Endothelial cell of umbilical vein (primary cell): ENCODE measurements around the gene UTS2R. TPM values are rescaled to one million over a fixed set of nuclear protein-coding genes. Genes with fewer than 3 reads are reported as not detected.

Experiments used
- BruUV-seq: library from RNA; stranded (reverse); fragments of 400-500 nt; replicated peaks from 2 replicates; lab custom pipeline; 2021; lab: Mats Ljungman, UMichigan
- CTCF ChIA-PET: fragments of 300-600, 350-600 bp; sonication (Branson Sonifier 250); formaldehyde crosslinking; loops from one replicate; lab custom pipeline; 2021; ENCODE audit warnings: antibody characterized with exemption, inconsistent platforms; lab: Charles Lee
- POLR2A ChIA-PET: fragments of 300-600, 350-600 bp; sonication (Branson Sonifier 250); formaldehyde crosslinking; loops from one replicate; lab custom pipeline; 2021; ENCODE audit warnings: antibody characterized with exemption, inconsistent platforms; lab: Charles Lee
- DNase-seq: peaks from one replicate; pipeline ENCODE4 v3.0.0-alpha.2; 2011; ENCODE audit warnings: low read depth, low spot score
- FAIRE-seq: peaks from 2 replicates; lab custom pipeline; 2011; peaks lifted over from hg19 to GRCh38; lab: Jason Lieb, UNC
- H2AFZ ChIP-seq: 2 replicates; pipeline ENCODE4 v1.6.0; 2012; ENCODE audit warnings: low read depth, low read length, control low read depth, inconsistent platforms
- H3K27ac ChIP-seq: 2 replicates; pipeline ENCODE4 v1.5.1; 2011; ENCODE audit warnings: low read depth, mild to moderate bottlenecking, control low read depth, low read length, moderate library complexity; ENCODE audit not compliant: insufficient read depth
- H3K27me3 ChIP-seq, 2 experiments: 2 replicates each; pipeline versions ENCODE4 v1.6.0 to v1.6.1; 2011; ENCODE audit warnings: low read length in 2 of 2, mixed read lengths in 1 of 2; ENCODE audit not compliant: control insufficient read depth in 2 of 2, insufficient read depth in 2 of 2
- H3K36me3 ChIP-seq, 2 experiments: 2 replicates in 1 of 2; 3 replicates in 1 of 2; pipeline ENCODE4 v1.5.1; 2011; ENCODE audit warnings: low read length in 2 of 2, mild to moderate bottlenecking in 1 of 2, moderate library complexity in 1 of 2; ENCODE audit not compliant: control insufficient read depth in 2 of 2, insufficient read depth in 2 of 2; ENCODE audit errors: extremely low read depth in 1 of 2
- H3K4me1 ChIP-seq: 3 replicates; pipeline ENCODE4 v1.5.1; 2011; ENCODE audit warnings: mild to moderate bottlenecking, low read length; ENCODE audit not compliant: control insufficient read depth, insufficient read depth; ENCODE audit errors: extremely low read depth
- H3K4me2 ChIP-seq: 2 replicates; pipeline ENCODE4 v1.6.1; 2011; ENCODE audit warnings: low read length, control low read depth, mixed read lengths; ENCODE audit not compliant: insufficient read depth
- H3K4me3 ChIP-seq, 3 experiments: fragments of 200-600 bp in 1 of 3; sonication (generic), shearing (Covaris generic) in 1 of 3; replicated peaks in 1 of 3; 2 replicates each; pipeline ENCODE4 v1.5.1; 2011 to 2016; ENCODE audit warnings: control low read depth in 3 of 3, low read length in 3 of 3, mild to moderate bottlenecking in 2 of 3, inconsistent platforms in 1 of 3, low read depth in 1 of 3, moderate library complexity in 1 of 3; ENCODE audit not compliant: insufficient read depth in 1 of 3
- H3K79me2 ChIP-seq: 2 replicates; pipeline ENCODE4 v1.6.0; 2012; ENCODE audit warnings: low read length, inconsistent platforms; ENCODE audit not compliant: control insufficient read depth, insufficient read depth
- H3K9ac ChIP-seq: replicated peaks from 2 replicates; pipeline ENCODE3; 2011; ENCODE audit warnings: low read length, control low read depth; ENCODE audit not compliant: insufficient read depth; ENCODE audit errors: extremely low read depth
- H3K9me1 ChIP-seq: replicated peaks from 3 replicates; pipeline ENCODE4 v1.6.0; 2011; ENCODE audit warnings: mild to moderate bottlenecking, low read length; ENCODE audit not compliant: control insufficient read depth, insufficient read depth; ENCODE audit errors: extremely low read depth
- H3K9me3 ChIP-seq: replicated peaks from 2 replicates; pipeline ENCODE4 v1.5.1; 2012; ENCODE audit warnings: low read length, inconsistent platforms; ENCODE audit not compliant: control insufficient read depth, insufficient read depth
- H4K20me1 ChIP-seq: replicated peaks from 2 replicates; pipeline ENCODE3; 2011; ENCODE audit warnings: mild to moderate bottlenecking, low read length; ENCODE audit not compliant: control insufficient read depth, insufficient read depth; ENCODE audit errors: extremely low read depth
- EZH2 ChIP-seq: IDR thresholded peaks from 2 replicates; pipeline ENCODE4 v1.6.1; 2012; ENCODE audit warnings: borderline replicate concordance, low read depth, mild to moderate bottlenecking, moderate library complexity, low read length, inconsistent platforms; ENCODE audit not compliant: severe bottlenecking
- FOS ChIP-seq: IDR thresholded peaks from 2 replicates; pipeline ENCODE4 v1.6.1; 2011; ENCODE audit warnings: mild to moderate bottlenecking, low read length, moderate library complexity, borderline replicate concordance; ENCODE audit not compliant: insufficient read depth
- GATA2 ChIP-seq: IDR thresholded peaks from 2 replicates; pipeline ENCODE4 v1.7.0; 2011; ENCODE audit warnings: low read depth, mild to moderate bottlenecking, moderate library complexity, mixed read lengths, low read length; ENCODE audit not compliant: insufficient read length, insufficient read depth
- JUN ChIP-seq: IDR thresholded peaks from 2 replicates; pipeline ENCODE4 v1.6.1; 2011; ENCODE audit warnings: borderline replicate concordance, low read depth; ENCODE audit not compliant: insufficient read length, insufficient read depth
- MYC ChIP-seq: IDR thresholded peaks from one replicate; pipeline ENCODE4 v1.6.1; 2011; ENCODE audit warnings: mild to moderate bottlenecking, low read depth, low read length
- POLR2A ChIP-seq: IDR thresholded peaks from 2 replicates; pipeline ENCODE4 v1.6.1; 2012; ENCODE audit warnings: low read depth, mild to moderate bottlenecking, control low read depth, low read length
- POLR2AphosphoS5 ChIP-seq: IDR thresholded peaks from 2 replicates; pipeline ENCODE4 v1.6.1; 2012; ENCODE audit warnings: low read depth, mild to moderate bottlenecking, control low read depth, low read length, moderate library complexity; ENCODE audit not compliant: insufficient read depth
- dilution Hi-C: fragments of 300-500 bp; cut with MboI; formaldehyde crosslinking; loops from one replicate; pipeline ENCODE4 v1.15.0; 2019; ENCODE audit warnings: low sequenced_read_pairs; ENCODE audit not compliant: extremely low pct_ligation_motif_present
- intact Hi-C: fragments of 100-400 bp; cut with micrococcal nuclease; formaldehyde crosslinking; loops from one replicate; pipeline ENCODE4 v1.10.0; 2022
- polyA plus RNA-seq, 4 experiments: library from polyadenylated mRNA; depleted of rRNA in 3 of 4; stranded (reverse) in 3 of 4; unstranded in 1 of 4; fragments of >200 nt; gene quantifications; 2 replicates each; pipeline versions ENCODE4 v1.2.1 to v1.2.3, GENCODE V29; 2011 to 2012; ENCODE audit warnings: missing spikeins in 1 of 4
- total RNA-seq: library from RNA; stranded (reverse); gene quantifications from 2 replicates; pipeline ENCODE4 v1.2.3, GENCODE V29; 2021
- TF ChIP-seq, protein P1 (sequence below): IDR thresholded peaks from 2 replicates; pipeline ENCODE4 v1.6.1; 2011; ENCODE audit not compliant: insufficient read depth, insufficient read length
- TF ChIP-seq, protein P2 (sequence below), 2 donors: IDR thresholded peaks; 1 replicate in 1 of 2; 2 replicates in 1 of 2; pipeline ENCODE4 v1.5.1; 2011; ENCODE audit warnings: low read length in 2 of 2, mild to moderate bottlenecking in 2 of 2, moderate library complexity in 2 of 2, control low read depth in 1 of 2, inconsistent platforms in 1 of 2, low read depth in 1 of 2; ENCODE audit not compliant: insufficient read depth in 1 of 2; ENCODE audit errors: extremely low read depth in 1 of 2

Gene UTS2R
- total and polyA plus RNA-seq, 2 donors (not counting 3 experiments of a cell fraction or from before 2014, with no cell fraction given): not detected

DNA sequence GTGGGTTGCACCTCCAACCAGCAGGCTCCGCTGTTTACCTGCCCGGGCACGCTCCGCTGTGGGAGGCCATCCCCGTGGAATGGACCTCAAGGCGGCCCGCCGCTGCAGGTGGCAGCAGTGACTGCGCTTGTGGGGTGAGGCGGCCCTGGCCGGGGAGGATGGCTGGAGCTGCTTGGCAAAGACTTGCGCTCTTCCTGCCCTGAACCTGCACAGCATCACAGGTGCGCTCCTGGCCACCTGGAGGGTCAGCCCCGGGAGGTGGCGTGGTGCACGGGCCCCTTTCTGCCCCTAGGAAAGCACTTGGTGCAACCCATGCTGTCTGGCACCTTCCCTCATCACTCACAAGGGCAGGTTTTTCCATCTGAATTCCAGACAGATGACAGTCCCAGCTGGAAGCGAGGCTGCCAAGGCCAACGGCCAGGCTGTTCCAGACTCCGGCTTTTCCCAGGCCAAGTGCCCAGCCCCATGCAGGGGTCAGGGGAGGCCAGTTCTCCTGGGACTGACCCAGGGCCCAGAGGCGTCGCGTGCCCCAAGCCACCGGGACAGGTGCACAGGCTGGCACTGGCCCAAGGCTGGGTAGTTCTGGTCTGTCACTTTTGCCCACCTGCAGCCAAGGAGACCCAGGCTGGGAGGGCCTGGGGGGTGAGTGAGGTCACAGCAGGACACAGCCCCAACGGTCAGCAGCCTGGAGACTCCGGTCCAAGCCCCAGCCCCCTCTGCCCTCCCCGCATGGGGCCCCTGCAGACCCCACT, 13.3 kb downstream of the UTS2R start:
- POLR2A ChIA-PET: no interaction called here
- CTCF ChIA-PET: no interaction called here
- dilution Hi-C loops (no loop called here), intact Hi-C loops (no loop called here)
- no TSS peak for BruUV-seq
- no peaks in the 10 kb centered on the region for H3K4me1 ChIP-seq
- no peaks in the 10 kb centered on the region for H3K27me3 ChIP-seq
- no peak overlapping the region for H3K27ac ChIP-seq
- H3K9me1 ChIP-seq: no peaks in the 10 kb centered on the region
- H3K36me3 ChIP-seq: no peaks in the 10 kb centered on the region
- H4K20me1 ChIP-seq: no peaks in the 10 kb centered on the region
- no peak overlapping the region for H2AFZ ChIP-seq
- no peak overlapping the region for H3K4me3 ChIP-seq
- TF ChIP-seq, protein P1, sequence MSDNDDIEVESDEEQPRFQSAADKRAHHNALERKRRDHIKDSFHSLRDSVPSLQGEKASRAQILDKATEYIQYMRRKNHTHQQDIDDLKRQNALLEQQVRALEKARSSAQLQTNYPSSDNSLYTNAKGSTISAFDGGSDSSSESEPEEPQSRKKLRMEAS: no peak
- TF ChIP-seq MYC (no peak), JUN (no peak), FOS (no peak), GATA2 (no peak), POLR2AphosphoS5 (no peak), EZH2 (no peak), POLR2A (no peak)
- TF ChIP-seq, protein P2, sequence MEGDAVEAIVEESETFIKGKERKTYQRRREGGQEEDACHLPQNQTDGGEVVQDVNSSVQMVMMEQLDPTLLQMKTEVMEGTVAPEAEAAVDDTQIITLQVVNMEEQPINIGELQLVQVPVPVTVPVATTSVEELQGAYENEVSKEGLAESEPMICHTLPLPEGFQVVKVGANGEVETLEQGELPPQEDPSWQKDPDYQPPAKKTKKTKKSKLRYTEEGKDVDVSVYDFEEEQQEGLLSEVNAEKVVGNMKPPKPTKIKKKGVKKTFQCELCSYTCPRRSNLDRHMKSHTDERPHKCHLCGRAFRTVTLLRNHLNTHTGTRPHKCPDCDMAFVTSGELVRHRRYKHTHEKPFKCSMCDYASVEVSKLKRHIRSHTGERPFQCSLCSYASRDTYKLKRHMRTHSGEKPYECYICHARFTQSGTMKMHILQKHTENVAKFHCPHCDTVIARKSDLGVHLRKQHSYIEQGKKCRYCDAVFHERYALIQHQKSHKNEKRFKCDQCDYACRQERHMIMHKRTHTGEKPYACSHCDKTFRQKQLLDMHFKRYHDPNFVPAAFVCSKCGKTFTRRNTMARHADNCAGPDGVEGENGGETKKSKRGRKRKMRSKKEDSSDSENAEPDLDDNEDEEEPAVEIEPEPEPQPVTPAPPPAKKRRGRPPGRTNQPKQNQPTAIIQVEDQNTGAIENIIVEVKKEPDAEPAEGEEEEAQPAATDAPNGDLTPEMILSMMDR (IDR thresholded peaks at IDR 0.05; ENCODE audit: extremely low read depth in 1 of 2, insufficient read depth in 1 of 2, low read depth in 1 of 2, low read length in 2 of 2): no peak
- DNase-seq (no peak), FAIRE-seq (no peak)
- H3K79me2 ChIP-seq: no peaks in the 10 kb centered on the region
- no peaks in the 10 kb centered on the region for H3K9me3 ChIP-seq
- H3K4me2 ChIP-seq: no peak overlapping the region
- H3K9ac ChIP-seq: no peak overlapping the region
